Choroid plexus epithelial cell (primary cell): Measurements from ENCODE around the gene P2RY2.

Experiments used
- DNase-seq: peaks from one replicate; pipeline ENCODE4 v3.0.0-alpha.2; 2010; ENCODE audit warnings: low read depth
- H3K4me3 ChIP-seq: 2 replicates; pipeline ENCODE4 v1.5.1; 2011; ENCODE audit warnings: low read depth, mild to moderate bottlenecking, control low read depth, low read length, moderate library complexity
- TF ChIP-seq, protein P1 (sequence below): conservative IDR thresholded peaks from 2 replicates; pipeline ENCODE4 v1.5.1; 2011; ENCODE audit warnings: low read depth, mild to moderate bottlenecking, control low read depth, inconsistent platforms, low read length, moderate library complexity

P2RY2 gene

DNA sequence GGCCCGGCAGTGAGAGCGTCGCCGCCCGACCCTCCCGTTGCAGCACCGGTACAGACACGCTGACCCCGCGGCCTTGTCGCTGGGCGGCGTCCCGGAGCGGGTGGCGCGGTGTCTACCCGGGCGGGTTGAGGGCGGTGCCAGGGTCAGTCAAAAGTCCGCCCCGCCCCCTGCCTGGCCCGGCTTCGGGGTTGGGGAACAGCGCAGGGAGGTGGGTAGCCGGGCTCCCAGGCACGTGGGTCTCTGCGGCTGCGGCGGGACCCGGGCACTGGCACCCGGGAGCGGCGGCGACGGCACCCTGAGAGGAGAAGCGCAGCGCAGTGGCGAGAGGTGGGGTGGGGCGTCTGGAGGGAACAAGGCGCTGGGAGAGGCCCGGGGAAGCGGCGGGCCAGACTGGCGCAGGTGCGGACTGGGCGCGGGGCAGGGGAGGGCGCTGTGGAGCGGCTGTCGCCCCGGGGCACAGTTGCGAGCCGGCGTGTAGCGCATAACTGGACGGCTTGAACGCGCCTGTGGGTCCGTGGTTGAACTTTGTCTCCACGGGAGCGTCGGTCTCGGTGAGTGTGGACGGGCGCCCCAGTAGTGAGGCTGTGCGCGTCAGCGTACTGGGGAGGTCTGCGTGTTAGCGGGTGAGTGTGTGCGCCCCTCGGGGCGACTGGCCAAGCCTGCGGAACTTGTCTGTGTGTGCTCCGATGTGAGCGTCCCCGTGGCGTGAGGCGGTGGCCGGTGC is at the start of gene P2RY2:
Gene P2RY2, plus strand, starts transcription at position 176 of the 724 bp plus-strand sequence. CDS start 15,879 bp downstream, outside the sequence.
- peak within 1 kb of the TSS; percentile 36 for H3K4me3 ChIP-seq

DNA sequence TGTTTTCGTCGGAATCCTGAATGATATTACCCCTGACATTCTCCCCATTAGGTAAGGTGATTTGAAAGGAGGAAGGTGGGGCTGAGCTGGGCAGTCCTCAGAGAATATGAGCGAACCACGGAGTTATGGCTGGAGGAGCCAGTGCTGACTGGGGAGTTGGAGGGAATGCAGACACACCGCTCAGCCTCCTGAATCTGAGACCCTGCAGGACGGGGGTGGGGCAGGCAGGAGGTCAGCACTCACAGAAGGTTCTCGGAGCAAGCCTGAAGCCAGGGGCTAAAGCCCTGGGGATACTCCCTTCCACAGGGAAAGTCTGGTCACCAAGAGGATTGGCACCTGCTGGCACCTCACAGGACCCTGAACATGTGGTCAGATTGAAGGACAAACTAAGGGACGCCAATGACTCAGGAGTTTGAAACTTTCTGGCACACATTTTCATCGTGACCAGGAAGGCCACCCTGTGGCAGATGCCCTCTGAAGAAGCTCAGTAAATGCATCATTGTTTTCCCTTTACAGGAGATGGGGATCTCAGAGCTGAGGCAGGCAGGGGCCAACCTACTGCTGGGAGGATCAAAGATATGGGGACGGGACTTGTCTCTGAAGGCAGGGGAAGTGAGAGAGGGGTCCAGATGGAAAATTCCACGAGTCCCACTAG is 49.0 kb upstream of the P2RY2 start:
- TF ChIP-seq, protein P1, sequence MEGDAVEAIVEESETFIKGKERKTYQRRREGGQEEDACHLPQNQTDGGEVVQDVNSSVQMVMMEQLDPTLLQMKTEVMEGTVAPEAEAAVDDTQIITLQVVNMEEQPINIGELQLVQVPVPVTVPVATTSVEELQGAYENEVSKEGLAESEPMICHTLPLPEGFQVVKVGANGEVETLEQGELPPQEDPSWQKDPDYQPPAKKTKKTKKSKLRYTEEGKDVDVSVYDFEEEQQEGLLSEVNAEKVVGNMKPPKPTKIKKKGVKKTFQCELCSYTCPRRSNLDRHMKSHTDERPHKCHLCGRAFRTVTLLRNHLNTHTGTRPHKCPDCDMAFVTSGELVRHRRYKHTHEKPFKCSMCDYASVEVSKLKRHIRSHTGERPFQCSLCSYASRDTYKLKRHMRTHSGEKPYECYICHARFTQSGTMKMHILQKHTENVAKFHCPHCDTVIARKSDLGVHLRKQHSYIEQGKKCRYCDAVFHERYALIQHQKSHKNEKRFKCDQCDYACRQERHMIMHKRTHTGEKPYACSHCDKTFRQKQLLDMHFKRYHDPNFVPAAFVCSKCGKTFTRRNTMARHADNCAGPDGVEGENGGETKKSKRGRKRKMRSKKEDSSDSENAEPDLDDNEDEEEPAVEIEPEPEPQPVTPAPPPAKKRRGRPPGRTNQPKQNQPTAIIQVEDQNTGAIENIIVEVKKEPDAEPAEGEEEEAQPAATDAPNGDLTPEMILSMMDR, result no peak
- no peak for DNase-seq
- H3K4me3 ChIP-seq, result no peak overlapping the region

More for the DNA sequence above, at the start of gene P2RY2:
- TF ChIP-seq, protein P1, result peak; percentile 36
- DNase-seq, result peak; percentile 15

DNA sequence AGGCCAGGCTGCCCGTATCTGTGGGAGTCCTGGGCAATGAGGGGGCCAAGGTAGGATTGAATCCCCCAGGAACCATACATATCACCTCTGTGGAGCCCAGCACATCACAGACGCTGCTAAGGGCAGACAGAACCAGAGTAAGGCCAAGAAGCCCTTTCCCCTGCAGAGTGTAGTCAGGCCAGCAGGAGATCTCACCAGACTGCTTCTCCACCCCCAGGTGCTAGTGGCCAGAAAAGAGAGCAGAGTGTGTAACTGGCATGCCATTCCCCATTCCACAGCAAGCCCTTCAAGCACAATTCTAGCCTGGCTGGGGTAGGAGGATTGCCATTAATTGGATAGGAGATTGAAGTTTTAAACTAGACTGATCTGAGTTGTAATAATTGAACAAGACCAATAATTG is 47.9 kb upstream of the P2RY2 start:
- TF ChIP-seq, protein P1, result peak; percentile 33
- peak; percentile 46 for DNase-seq
- H3K4me3 ChIP-seq, result no peak overlapping the region

DNA sequence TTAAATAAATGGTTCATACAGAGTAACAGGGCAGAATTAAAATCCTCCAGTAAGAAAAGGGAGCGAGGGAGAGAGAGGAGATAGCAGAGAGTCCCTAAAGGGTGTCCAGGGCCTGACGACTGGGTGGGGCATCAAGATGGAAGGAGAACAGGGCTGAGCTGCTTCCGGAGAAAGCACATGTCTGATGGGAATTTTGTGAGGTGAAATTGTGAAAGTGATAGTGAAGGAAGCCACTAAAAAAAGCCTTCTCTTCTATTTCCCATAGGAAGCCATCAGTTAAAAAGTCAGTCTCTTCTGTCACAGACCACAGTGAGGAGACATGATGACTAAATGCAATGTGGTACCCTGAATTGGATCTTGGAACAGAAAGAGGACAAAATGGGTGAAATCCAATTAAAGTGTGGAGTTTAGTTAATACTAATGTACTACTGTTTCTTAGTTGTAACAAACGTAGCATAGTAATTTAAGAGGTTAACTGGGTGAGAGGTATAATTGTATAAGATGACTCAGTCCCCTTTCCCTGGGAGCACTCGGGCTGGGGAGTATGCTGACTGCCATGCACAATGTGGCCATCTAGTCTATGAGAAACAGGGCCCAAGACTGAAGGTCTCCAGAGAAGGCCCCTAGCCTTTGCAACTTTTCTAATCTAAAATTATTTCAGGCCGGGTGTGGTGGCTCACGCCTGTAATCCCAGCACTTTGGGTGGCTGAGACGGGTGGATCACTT is 46.5 kb upstream of the P2RY2 start:
- DNase-seq, result no peak
- TF ChIP-seq, protein P1, result no peak
- H3K4me3 ChIP-seq, result no peak overlapping the region

DNA sequence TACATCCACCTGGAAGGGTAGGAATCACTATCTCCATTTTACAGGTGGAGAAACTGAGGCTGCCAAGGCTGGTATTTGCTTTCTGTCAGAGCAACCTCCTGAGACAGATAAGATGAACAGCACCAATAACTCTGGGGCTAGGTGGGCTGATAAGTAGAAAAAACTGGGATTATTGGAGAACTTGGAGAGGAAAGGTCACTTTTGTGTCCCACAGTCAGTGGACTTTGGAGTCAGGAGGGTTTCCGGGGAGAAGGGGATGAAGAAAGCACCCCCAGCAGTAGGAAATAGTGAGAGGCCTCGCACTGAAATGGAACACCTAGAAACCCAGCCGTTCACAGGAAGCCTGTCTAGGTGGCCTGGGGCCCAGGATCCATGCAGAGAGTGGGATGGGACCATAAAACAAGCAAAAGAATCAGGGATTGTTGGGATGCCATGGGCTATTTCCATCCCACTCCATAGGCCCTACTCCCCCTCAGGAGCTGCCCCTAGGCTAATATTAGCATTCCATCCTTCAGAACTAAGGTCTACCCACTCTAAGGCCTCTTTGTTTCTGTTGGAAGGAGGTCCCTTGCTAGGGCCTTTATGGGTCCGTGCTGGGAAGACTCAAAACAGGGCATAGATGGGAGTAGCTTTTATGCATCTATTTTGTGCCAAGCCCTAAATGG is 45.0 kb upstream of the P2RY2 start:
- TF ChIP-seq, protein P1, result no peak
- DNase-seq, result no peak
- H3K4me3 ChIP-seq, result no peak overlapping the region

DNA sequence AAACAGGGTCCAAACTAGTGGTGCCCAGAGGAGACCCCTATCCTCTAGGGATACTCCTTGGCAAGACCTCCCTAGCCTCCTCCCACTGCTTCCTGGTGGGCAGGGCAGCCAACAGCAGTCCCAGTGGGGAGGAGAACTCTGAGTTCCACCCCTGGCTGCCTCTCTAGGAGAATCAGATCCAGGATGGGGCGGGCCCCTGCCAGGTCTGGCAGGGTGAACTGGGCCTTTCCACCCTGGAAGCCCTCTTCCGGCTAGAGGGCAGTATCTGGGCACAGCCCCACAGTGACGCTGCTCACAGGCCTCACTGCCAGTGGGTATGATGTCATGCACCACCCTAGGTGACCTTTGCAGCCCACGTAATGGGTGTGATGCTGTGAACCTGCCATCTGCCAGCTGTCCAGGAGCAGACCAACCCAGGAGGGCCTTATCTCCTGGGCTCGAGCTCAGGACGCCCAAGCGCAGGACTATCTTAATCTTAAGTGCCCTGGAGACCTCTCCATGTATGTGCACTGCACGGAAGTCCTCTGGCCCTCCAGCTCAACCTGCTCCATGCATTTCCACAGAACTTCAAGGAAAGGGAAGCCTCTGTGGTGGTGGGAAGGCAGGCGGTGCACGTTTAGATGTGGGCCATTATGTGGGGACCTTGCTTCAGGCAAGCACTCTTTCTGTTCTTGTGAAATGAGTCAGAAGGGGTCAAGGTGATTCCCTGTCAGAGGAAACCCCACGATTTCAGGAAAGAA is 44.2 kb upstream of the P2RY2 start:
- TF ChIP-seq, protein P1, result no peak
- no peak overlapping the region for H3K4me3 ChIP-seq
- DNase-seq, result no peak
